ENCODE data around the gene CDK14.
"Not testable (repeated sequence)": the region's sequence is repeated elsewhere in the genome, so short reads cannot be mapped to it uniquely, and the experiment has no call there.

Gene CDK14

GRCh38 chr7:90764848-90765570 is 168.9 kb downstream of the CDK14 start:
- Histone ChIP-seq H3K27me3 (replicated peaks; ENCODE audit: control insufficient read depth, insufficient read depth, low read length) (no peaks in the 10 kb centered on the region), H3K36me3 (ENCODE audit: control insufficient read depth, insufficient read depth, low read length) (no peaks in the 10 kb centered on the region), H3K4me3 (replicated peaks; ENCODE audit: low read depth, low read length) (no peak overlapping the region)
- DNase-seq (ENCODE audit: extremely low read depth, insufficient read length), result no peak
- TF ChIP-seq CTCF (IDR thresholded peaks at IDR 0.05; ENCODE audit: insufficient read depth, low read length, poor library complexity, severe bottlenecking), result no peak

GRCh38 chr7:90766814-90767564 is 170.9 kb downstream of the CDK14 start:
- Histone ChIP-seq H3K4me3 (replicated peaks; ENCODE audit: low read depth, low read length) (no peak overlapping the region), H3K36me3 (ENCODE audit: control insufficient read depth, insufficient read depth, low read length) (no peaks in the 10 kb centered on the region), H3K27me3 (replicated peaks; ENCODE audit: control insufficient read depth, insufficient read depth, low read length) (no peaks in the 10 kb centered on the region)
- TF ChIP-seq CTCF (IDR thresholded peaks at IDR 0.05; ENCODE audit: insufficient read depth, low read length, poor library complexity, severe bottlenecking), result no peak
- no peak for DNase-seq (ENCODE audit: extremely low read depth, insufficient read length)

GRCh38 chr7:90768301-90768700 is 172.2 kb downstream of the CDK14 start:
- no peaks in the 10 kb centered on the region for H3K27me3 ChIP-seq (replicated peaks; ENCODE audit: control insufficient read depth, insufficient read depth, low read length)
- no peak for DNase-seq (ENCODE audit: extremely low read depth, insufficient read length)
- H3K36me3 ChIP-seq (ENCODE audit: control insufficient read depth, insufficient read depth, low read length), result no peaks in the 10 kb centered on the region
- TF ChIP-seq CTCF (IDR thresholded peaks at IDR 0.05; ENCODE audit: insufficient read depth, low read length, poor library complexity, severe bottlenecking), result no peak
- no peak overlapping the region for H3K4me3 ChIP-seq (replicated peaks; ENCODE audit: low read depth, low read length)

GRCh38 chr7:90769036-90769435 is 172.9 kb downstream of the CDK14 start:
- no peaks in the 10 kb centered on the region for H3K36me3 ChIP-seq (ENCODE audit: control insufficient read depth, insufficient read depth, low read length)
- no peaks in the 10 kb centered on the region for H3K27me3 ChIP-seq (replicated peaks; ENCODE audit: control insufficient read depth, insufficient read depth, low read length)
- TF ChIP-seq CTCF (IDR thresholded peaks at IDR 0.05; ENCODE audit: insufficient read depth, low read length, poor library complexity, severe bottlenecking), result no peak
- no peak for DNase-seq (ENCODE audit: extremely low read depth, insufficient read length)
- H3K4me3 ChIP-seq (replicated peaks; ENCODE audit: low read depth, low read length), result no peak overlapping the region

GRCh38 chr7:90769566-90769965 is 173.4 kb downstream of the CDK14 start:
- not testable (repeated sequence) for H3K4me3 ChIP-seq (replicated peaks; ENCODE audit: low read depth, low read length); H3K27me3 ChIP-seq (replicated peaks; ENCODE audit: control insufficient read depth, insufficient read depth, low read length); DNase-seq (ENCODE audit: extremely low read depth, insufficient read length); H3K36me3 ChIP-seq (ENCODE audit: control insufficient read depth, insufficient read depth, low read length)

GRCh38 chr7:90771281-90771680 is 175.2 kb downstream of the CDK14 start:
- DNase-seq (ENCODE audit: extremely low read depth, insufficient read length), result no peak

More at GRCh38 chr7:90771281-90771680, 175.2 kb downstream of the CDK14 start:
- no peak overlapping the region for H3K4me3 ChIP-seq (replicated peaks; ENCODE audit: low read depth, low read length)
- no peak for TF ChIP-seq CTCF (IDR thresholded peaks at IDR 0.05; ENCODE audit: insufficient read depth, low read length, poor library complexity, severe bottlenecking)
- no peaks in the 10 kb centered on the region for H3K27me3 ChIP-seq (replicated peaks; ENCODE audit: control insufficient read depth, insufficient read depth, low read length)
- no peaks in the 10 kb centered on the region for H3K36me3 ChIP-seq (ENCODE audit: control insufficient read depth, insufficient read depth, low read length)
